Measurements from ENCODE around the gene TLCD2. TPM values are rescaled to one million over a fixed set of nuclear protein-coding genes. Genes with fewer than 3 reads are reported as not detected.

Gene TLCD2
- total RNA-seq, 1 experiment from 2014 or later, result 1.5 TPM

DNA sequence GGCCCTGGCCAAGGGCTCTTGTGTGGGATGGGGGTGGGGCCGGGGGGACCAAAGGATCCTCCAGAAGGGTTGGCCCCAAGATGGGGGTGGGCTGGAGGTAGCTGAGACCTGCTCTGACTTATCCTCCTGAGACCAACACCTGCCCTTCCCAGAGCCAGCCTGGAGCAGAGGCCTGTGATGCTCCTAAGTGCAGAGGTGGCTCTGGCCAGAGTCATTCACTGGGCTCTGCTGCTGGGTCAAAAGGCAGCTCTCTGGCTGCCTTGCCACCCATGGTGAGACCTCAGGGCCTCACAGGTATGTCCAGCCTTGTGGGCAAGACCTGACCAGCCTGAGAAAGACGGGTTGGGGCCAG is 32.9 kb upstream of the TLCD2 start:
- TF ChIP-seq, protein P1, sequence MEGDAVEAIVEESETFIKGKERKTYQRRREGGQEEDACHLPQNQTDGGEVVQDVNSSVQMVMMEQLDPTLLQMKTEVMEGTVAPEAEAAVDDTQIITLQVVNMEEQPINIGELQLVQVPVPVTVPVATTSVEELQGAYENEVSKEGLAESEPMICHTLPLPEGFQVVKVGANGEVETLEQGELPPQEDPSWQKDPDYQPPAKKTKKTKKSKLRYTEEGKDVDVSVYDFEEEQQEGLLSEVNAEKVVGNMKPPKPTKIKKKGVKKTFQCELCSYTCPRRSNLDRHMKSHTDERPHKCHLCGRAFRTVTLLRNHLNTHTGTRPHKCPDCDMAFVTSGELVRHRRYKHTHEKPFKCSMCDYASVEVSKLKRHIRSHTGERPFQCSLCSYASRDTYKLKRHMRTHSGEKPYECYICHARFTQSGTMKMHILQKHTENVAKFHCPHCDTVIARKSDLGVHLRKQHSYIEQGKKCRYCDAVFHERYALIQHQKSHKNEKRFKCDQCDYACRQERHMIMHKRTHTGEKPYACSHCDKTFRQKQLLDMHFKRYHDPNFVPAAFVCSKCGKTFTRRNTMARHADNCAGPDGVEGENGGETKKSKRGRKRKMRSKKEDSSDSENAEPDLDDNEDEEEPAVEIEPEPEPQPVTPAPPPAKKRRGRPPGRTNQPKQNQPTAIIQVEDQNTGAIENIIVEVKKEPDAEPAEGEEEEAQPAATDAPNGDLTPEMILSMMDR (conservative IDR thresholded peaks at IDR 0.05), result no peak
- Mint-ChIP-seq H3K4me3 (no peak overlapping the region), H3K9me3 (peaks cover 0 to 19% of the 10 kb centered on the region in 2 experiments; a peak in 1 of 5 replicates), H3K36me3 (ENCODE audit: insufficient read depth in 1 of 3, low read depth in 3 of 3) (no peaks in the 10 kb centered on the region; a peak in 1 of 7 replicates), H3K27ac (no peak overlapping the region), H3K4me1 (peaks cover 4 to 6% of the 10 kb centered on the region in 2 experiments; a peak in 3 of 4 replicates), H3K27me3 (ENCODE audit: low read depth) (peaks cover 1% of the 10 kb centered on the region; the same call in 1 of the 2 replicates)
- Histone ChIP-seq H2BK20ac (ENCODE audit: low read depth, low read length, poor library complexity, severe bottlenecking) (no peak overlapping the region), H3K27me3 (ENCODE audit: insufficient read depth, low read length) (no peaks in the 10 kb centered on the region), H2AFZ (ENCODE audit: low read length) (no peak overlapping the region), H3K9me3 (ENCODE audit: control insufficient read depth, low read depth, low read length) (no peaks in the 10 kb centered on the region), H3K79me2 (ENCODE audit: insufficient read depth, low read length) (no peaks in the 10 kb centered on the region), H2BK15ac (ENCODE audit: low read depth, low read length) (no peak overlapping the region), H2BK5ac (ENCODE audit: insufficient read length, low read length) (no peak overlapping the region), H2BK12ac (ENCODE audit: insufficient read length, low read depth, low read length) (no peak overlapping the region), H3K79me1 (ENCODE audit: insufficient read depth, low read depth, low read length, poor library complexity, severe bottlenecking) (no peaks in the 10 kb centered on the region), H3K18ac (ENCODE audit: insufficient read length, low read depth, low read length) (no peak overlapping the region), H3K56ac (ENCODE audit: insufficient read length, low read depth, low read length) (no peak overlapping the region), H3K27ac (ENCODE audit: insufficient read length, low read depth, low read length) (no peak overlapping the region), H3T11ph (ENCODE audit: low read length) (no peak overlapping the region), H3K4me1 (ENCODE audit: insufficient read depth, low read length) (no peaks in the 10 kb centered on the region), H3K23me2 (ENCODE audit: insufficient read length, low read depth, low read length, poor library complexity, severe bottlenecking) (no peaks in the 10 kb centered on the region), H2AK5ac (ENCODE audit: insufficient read length, low read length) (no peak overlapping the region), H3K14ac (ENCODE audit: insufficient read depth, low read length) (no peak overlapping the region), H2BK120ac (ENCODE audit: low read depth, low read length, poor library complexity, severe bottlenecking) (no peak overlapping the region), H4K5ac (ENCODE audit: insufficient read length, low read depth, low read length) (no peak overlapping the region), H4K91ac (ENCODE audit: insufficient read length, low read depth, low read length) (no peak overlapping the region), H3K4me2 (ENCODE audit: insufficient read depth, insufficient read length, low read length) (no peak overlapping the region), H3K9ac (ENCODE audit: extremely low read depth, insufficient read length, low read length) (no peak overlapping the region), H3K4ac (ENCODE audit: low read depth, low read length) (no peak overlapping the region), H3K23ac (ENCODE audit: insufficient read length, low read depth, low read length) (no peak overlapping the region), H4K20me1 (ENCODE audit: control insufficient read depth, insufficient read depth, insufficient read length) (no peaks in the 10 kb centered on the region), H4K8ac (replicated peaks; ENCODE audit: insufficient read length, low read depth, low read length) (no peak overlapping the region)
- no peak for DNase-seq
- whole genome bisulfite sequencing (ENCODE audit: extremely low coverage, insufficient read length, low lambda C conversion rate), result no CpG with 5 or more reads among the region's 2 CpGs

Data from H9 (cell line).